T-cell (primary cell): Measurements from ENCODE around the gene TMEM192. TPM values are rescaled to one million over a fixed set of nuclear protein-coding genes. Genes with fewer than 3 reads are reported as not detected.

Source experiments
- ATAC-seq, 4 experiments: fragments of 200-7000 bp in 3 of 4; fragments of 150-1000 bp in 1 of 4; cut with Tn5 transposase; replicated peaks in 1 of 4; 1 replicate in 3 of 4; 2 replicates in 1 of 4; pipeline ENCODE4 v1.10.0; 2021; ENCODE audit warnings: moderate library complexity in 3 of 4, mild to moderate bottlenecking in 2 of 4, moderate number of reproducible peaks in 1 of 4
- CTCF ChIA-PET, 2 donors: fragments of 300-600 bp; sonication (Branson Sonifier 250); formaldehyde crosslinking; loops; one replicate each; lab custom pipeline; 2022; ENCODE audit warnings: antibody characterized with exemption in 2 of 2; lab: Charles Lee
- POLR2A ChIA-PET, 2 donors: fragments of 300-600 bp; sonication (Branson Sonifier 250); formaldehyde crosslinking; loops; one replicate each; lab custom pipeline; 2022; ENCODE audit warnings: antibody characterized with exemption in 2 of 2; lab: Charles Lee
- DNase-seq, 35 experiments: peaks; one replicate each; pipeline versions ENCODE4 v3.0.0 to v3.0.0-alpha.2; 2013 to 2023
- H3K27ac ChIP-seq: one replicate; pipeline ENCODE4 v1.5.1; 2013; ENCODE audit warnings: low read length
- H3K27me3 ChIP-seq, 2 experiments: replicated peaks in 1 of 2; 1 replicate in 1 of 2; 2 replicates in 1 of 2; pipeline versions ENCODE4 v1.6.1 to v1.7.0; 2013; ENCODE audit warnings: low read length in 1 of 2, mixed read lengths in 1 of 2; ENCODE audit not compliant: control insufficient read depth in 2 of 2, insufficient read depth in 2 of 2; ENCODE audit errors: extremely low read depth in 1 of 2
- H3K36me3 ChIP-seq, 2 donors: 1 replicate in 1 of 2; 2 replicates in 1 of 2; pipeline versions ENCODE4 v1.6.1 to v1.7.0; 2013; ENCODE audit warnings: low read length in 1 of 2; ENCODE audit not compliant: control insufficient read depth in 2 of 2, insufficient read depth in 1 of 2; ENCODE audit errors: extremely low read depth in 1 of 2
- H3K4me1 ChIP-seq, 2 experiments: 1 replicate in 1 of 2; 2 replicates in 1 of 2; pipeline versions ENCODE4 v1.6.1 to v1.7.0; 2013; ENCODE audit warnings: low read length in 2 of 2, mixed read lengths in 1 of 2; ENCODE audit not compliant: insufficient read depth in 2 of 2, control insufficient read depth in 1 of 2; ENCODE audit errors: extremely low read depth in 1 of 2
- H3K4me3 ChIP-seq, 2 donors: 1 replicate in 1 of 2; 2 replicates in 1 of 2; pipeline versions ENCODE4 v1.5.1 to v1.7.0; 2013; ENCODE audit warnings: mild to moderate bottlenecking in 2 of 2, low read length in 1 of 2, moderate library complexity in 1 of 2; ENCODE audit not compliant: control insufficient read depth in 1 of 2; ENCODE audit errors: extremely low read depth in 1 of 2
- H3K9me3 ChIP-seq: 2 replicates; pipeline ENCODE4 v1.7.0; 2013
- H3K27ac Mint-ChIP-seq, 2 donors: one replicate each; pipeline ENCODE4 v1.8.0; 2020 to 2021; ENCODE audit warnings: mild to moderate bottlenecking in 2 of 2, mixed read lengths in 2 of 2
- H3K27me3 Mint-ChIP-seq, 2 donors: one replicate each; pipeline ENCODE4 v1.8.0; 2021 to 2022; ENCODE audit warnings: mixed read lengths in 2 of 2
- H3K36me3 Mint-ChIP-seq: one replicate; pipeline ENCODE4 v1.8.0; 2021; ENCODE audit warnings: mixed read lengths
- H3K4me1 Mint-ChIP-seq, 3 donors: one replicate each; pipeline ENCODE4 v1.8.0; 2020 to 2022; ENCODE audit warnings: mixed read lengths in 3 of 3, mild to moderate bottlenecking in 1 of 3
- H3K4me3 Mint-ChIP-seq, 3 donors: one replicate each; pipeline ENCODE4 v1.8.0; 2020 to 2022; ENCODE audit warnings: mild to moderate bottlenecking in 3 of 3, mixed read lengths in 3 of 3, moderate library complexity in 3 of 3
- H3K9me3 Mint-ChIP-seq, 3 donors: one replicate each; pipeline ENCODE4 v1.8.0; 2020 to 2022; ENCODE audit warnings: mixed read lengths in 3 of 3
- WGBS: methylation state at CpG from one replicate; pipeline ENCODE4 v1.1.5; 2013; ENCODE audit warnings: missing lambda C conversion rate; ENCODE audit not compliant: insufficient coverage; 5-methylcytosine and 5-hydroxymethylcytosine counted together
- total RNA-seq, 35 experiments: library from RNA in 6 of 35; stranded (reverse) in 6 of 35; fragments of 120-200 nt in 1 of 35; gene quantifications; one replicate each; pipeline versions ENCODE4 v1.2.1 to v1.2.4 and lab custom pipeline; 2013 to 2026

Gene TMEM192
- total RNA-seq, 5 donors from 2014 or later (not counting 1 experiment from before 2014, with no cell fraction given) = 8.6 to 9.5 (median 9.5) TPM

- no peak overlapping the region for H3K4me3 Mint-ChIP-seq
- peaks cover 0 to 2% of the 10 kb centered on the region in 2 donors for H3K36me3 ChIP-seq
- H3K27ac Mint-ChIP-seq = no peak overlapping the region
- H3K4me1 Mint-ChIP-seq = no peaks in the 10 kb centered on the region
- no peaks in the 10 kb centered on the region for H3K9me3 ChIP-seq
- H3K4me3 ChIP-seq = no peak overlapping the region
- POLR2A ChIA-PET = no interaction called here
- H3K9me3 Mint-ChIP-seq = no peaks in the 10 kb centered on the region
- no peak overlapping the region for H3K27ac ChIP-seq
- CTCF ChIA-PET = no interaction called here
- no peaks in the 10 kb centered on the region for H3K4me1 ChIP-seq
- DNase-seq (no peak), ATAC-seq (no peak)
- no peaks in the 10 kb centered on the region for H3K27me3 ChIP-seq
- no CpG with 5 or more reads among the region's 1 CpG for WGBS
- H3K27me3 Mint-ChIP-seq = no peaks in the 10 kb centered on the region
- H3K36me3 Mint-ChIP-seq = peaks cover 15% of the 10 kb centered on the region
These were observed 42.1 kb downstream of the TMEM192 start for GRCh38 chr4:165070560-165070959.

GRCh38 chr4:165060938-165061337 lies 51.7 kb downstream of the TMEM192 start:
- WGBS = no CpG with 5 or more reads among the region's 1 CpG
- no peaks in the 10 kb centered on the region for H3K36me3 Mint-ChIP-seq
- POLR2A ChIA-PET = no interaction called here

DNA sequence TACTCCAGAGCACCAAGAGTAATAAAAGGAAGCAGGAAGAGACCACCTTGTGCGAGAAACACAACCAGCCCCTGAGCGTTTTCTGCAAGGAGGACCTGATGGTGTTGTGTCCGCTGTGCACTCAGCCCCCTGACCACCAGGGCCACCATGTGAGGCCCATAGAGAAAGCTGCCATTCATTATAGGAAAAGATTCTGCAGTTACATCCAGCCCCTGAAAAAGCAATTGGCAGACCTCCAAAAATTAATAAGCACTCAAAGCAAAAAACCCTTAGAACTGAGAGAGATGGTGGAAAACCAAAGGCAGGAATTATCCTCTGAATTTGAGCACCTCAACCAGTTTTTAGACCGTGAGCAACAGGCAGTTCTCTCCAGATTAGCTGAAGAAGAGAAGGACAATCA lies 53.3 kb downstream of the TMEM192 start:
- Histone ChIP-seq H3K27ac (no peak overlapping the region), H3K27me3 (peaks cover 0 to 3% of the 10 kb centered on the region in 2 experiments), H3K4me1 (no peaks in the 10 kb centered on the region), H3K36me3 (no peaks in the 10 kb centered on the region), H3K4me3 (no peak overlapping the region), H3K9me3 (no peaks in the 10 kb centered on the region)
- no peaks in the 10 kb centered on the region for H3K27me3 Mint-ChIP-seq
- CTCF ChIA-PET = interaction anchor here in 1 of 2 donors (0.6 kb wide), 1 partner anchor 18 kb away, joined by 5 read pairs; no protein-coding TSS in a partner anchor
- no peaks in the 10 kb centered on the region for H3K4me1 Mint-ChIP-seq
- ATAC-seq = no peak
- H3K27ac Mint-ChIP-seq = no peak overlapping the region
- H3K9me3 Mint-ChIP-seq = no peaks in the 10 kb centered on the region
- DNase-seq = no peak
- WGBS = no CpG with 5 or more reads among the region's 4 CpGs
- no peaks in the 10 kb centered on the region for H3K36me3 Mint-ChIP-seq
- POLR2A ChIA-PET = interaction anchor here in 1 of 2 donors (0.5 kb wide), 1 partner anchor 96 kb away, joined by 4 read pairs; no protein-coding TSS in a partner anchor
- H3K4me3 Mint-ChIP-seq = no peak overlapping the region

More at GRCh38 chr4:165060938-165061337, 51.7 kb downstream of the TMEM192 start:
- no peaks in the 10 kb centered on the region for H3K9me3 Mint-ChIP-seq
- Histone ChIP-seq H3K4me1 (no peaks in the 10 kb centered on the region), H3K36me3 (no peaks in the 10 kb centered on the region), H3K4me3 (no peak overlapping the region), H3K9me3 (no peaks in the 10 kb centered on the region), H3K27ac (no peak overlapping the region), H3K27me3 (peaks cover 0 to 3% of the 10 kb centered on the region in 2 experiments)
- no peaks in the 10 kb centered on the region for H3K4me1 Mint-ChIP-seq
- no peak overlapping the region for H3K4me3 Mint-ChIP-seq
- CTCF ChIA-PET = no interaction called here
- ATAC-seq = no peak
- no peak overlapping the region for H3K27ac Mint-ChIP-seq
- no peak for DNase-seq
- H3K27me3 Mint-ChIP-seq = no peaks in the 10 kb centered on the region

GRCh38 chr4:165058666-165059065 lies 54.0 kb downstream of the TMEM192 start:
- WGBS = 75% methylated on average over 2 of the region's 2 CpGs

DNA sequence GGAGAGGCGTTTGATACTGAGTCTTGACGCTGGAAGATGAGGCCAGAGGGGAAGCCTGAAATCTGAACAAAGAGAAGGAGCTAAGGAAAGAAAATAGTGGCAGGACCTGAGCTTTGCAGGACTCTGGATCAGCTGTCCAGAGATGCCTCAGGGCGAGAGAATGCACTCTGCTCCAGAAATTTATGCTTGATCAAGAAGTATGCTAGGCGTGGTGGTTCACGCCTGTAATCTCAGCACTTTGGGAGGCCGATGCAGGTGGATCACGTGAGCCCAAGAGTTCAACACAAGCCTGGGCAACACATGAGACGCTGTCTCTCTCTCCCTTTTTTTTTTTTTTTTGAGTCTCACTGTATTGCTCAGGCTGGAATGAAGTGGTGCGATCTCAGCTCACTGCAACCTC lies 57.1 kb downstream of the TMEM192 start:
- Mint-ChIP-seq H3K27ac (no peak overlapping the region), H3K4me3 (no peak overlapping the region), H3K4me1 (no peaks in the 10 kb centered on the region), H3K27me3 (peaks cover 0 to 4% of the 10 kb centered on the region in 2 donors), H3K36me3 (no peaks in the 10 kb centered on the region), H3K9me3 (no peaks in the 10 kb centered on the region)
- ChIA-PET CTCF (interaction anchor here in 1 of 2 donors (0.7 kb wide), 1 partner anchor 215 kb away, joined by 3 read pairs; no protein-coding TSS in a partner anchor), POLR2A (no interaction called here)
- H3K27me3 ChIP-seq = peaks cover 0 to 3% of the 10 kb centered on the region in 2 experiments
- H3K4me1 ChIP-seq = no peaks in the 10 kb centered on the region
- H3K27ac ChIP-seq = no peak overlapping the region
- no peaks in the 10 kb centered on the region for H3K36me3 ChIP-seq
- WGBS = 82% methylated on average over 8 of the region's 9 CpGs
- DNase-seq (no peak), ATAC-seq (no peak)
- H3K4me3 ChIP-seq = no peak overlapping the region
- no peaks in the 10 kb centered on the region for H3K9me3 ChIP-seq

More at GRCh38 chr4:165058666-165059065, 54.0 kb downstream of the TMEM192 start:
- H3K36me3 Mint-ChIP-seq = no peaks in the 10 kb centered on the region
- Histone ChIP-seq H3K27ac (no peak overlapping the region), H3K4me1 (no peaks in the 10 kb centered on the region), H3K27me3 (peaks cover 0 to 3% of the 10 kb centered on the region in 2 experiments), H3K36me3 (no peaks in the 10 kb centered on the region), H3K4me3 (no peak overlapping the region), H3K9me3 (no peaks in the 10 kb centered on the region)
- H3K27ac Mint-ChIP-seq = no peak overlapping the region
- no peaks in the 10 kb centered on the region for H3K4me1 Mint-ChIP-seq
- DNase-seq (no peak), ATAC-seq (no peak)
- no peak overlapping the region for H3K4me3 Mint-ChIP-seq
- no peaks in the 10 kb centered on the region for H3K27me3 Mint-ChIP-seq
- ChIA-PET POLR2A (interaction anchor here in 1 of 2 donors (0.5 kb wide), 1 partner anchor 95 kb away, joined by 4 read pairs; no protein-coding TSS in a partner anchor), CTCF (interaction anchor here in 1 of 2 donors (0.6 kb wide), 1 partner anchor 19 kb away, joined by 5 read pairs; no protein-coding TSS in a partner anchor)
- no peaks in the 10 kb centered on the region for H3K9me3 Mint-ChIP-seq

- H3K4me3 ChIP-seq = no peak within 1 kb of the TSS
- 100% methylated on average over 3 of the region's 6 CpGs for WGBS
- Mint-ChIP-seq H3K4me3 (no peak within 1 kb of the TSS), H3K4me1 (no peaks in the 10 kb centered on the region), H3K27ac (no peak within 1 kb of the TSS), H3K9me3 (no peaks in the 10 kb centered on the region), H3K36me3 (no peaks in the 10 kb centered on the region), H3K27me3 (peaks cover 0 to 4% of the 10 kb centered on the region in 2 donors)
- CTCF ChIA-PET = no interaction called here
- DNase-seq = no peak
- H3K27me3 ChIP-seq = peaks cover 0 to 3% of the 10 kb centered on the region in 2 experiments
- H3K27ac ChIP-seq = no peak within 1 kb of the TSS
- ATAC-seq = no peak
- no peaks in the 10 kb centered on the region for H3K4me1 ChIP-seq
- no peaks in the 10 kb centered on the region for H3K9me3 ChIP-seq
- no peaks in the 10 kb centered on the region for H3K36me3 ChIP-seq
- POLR2A ChIA-PET = no interaction called here
These were observed 59.0 kb downstream of the TMEM192 start, which contains the start of gene TRIM75 for GRCh38 chr4:165053645-165054044. TRIM75 (plus strand) TSS chr4:165053866; CDS start chr4:165059148, 5,282 bp downstream.
